GM23338 (cell line): ENCODE measurements around the gene SOHLH1. TPM values are rescaled to one million over a fixed set of nuclear protein-coding genes. Genes with fewer than 3 reads are reported as not detected.
"Not testable (repeated sequence)": the region's sequence is repeated elsewhere in the genome, so short reads cannot be mapped to it uniquely, and the experiment has no call there.

ENCODE experiments used
- ATAC-seq: fragments of 200-7000 bp; cut with Tn5 transposase; 3 replicates; pipeline ENCODE4 v1.9.1; 2020
- DNase-seq: peaks from one replicate; pipeline ENCODE4 v3.0.0-alpha.2; 2015; ENCODE audit warnings: low spot score
- H2AFZ ChIP-seq: fragments of 200-600 bp; sonication (generic); 2 replicates; pipeline ENCODE4 v1.8.0; 2016; ENCODE audit warnings: antibody characterized with exemption, mild to moderate bottlenecking, moderate library complexity
- H3F3A ChIP-seq: fragments of 200-600 bp; sonication (generic); replicated peaks from 2 replicates; pipeline ENCODE4 v1.8.0; 2017; ENCODE audit warnings: antibody characterized with exemption, mixed run types, low read depth
- H3K27ac ChIP-seq: fragments of 200-600 bp; sonication (generic); 2 replicates; pipeline ENCODE4 v1.6.1; 2016; ENCODE audit warnings: low read depth
- H3K27me3 ChIP-seq: fragments of 200-600 bp; sonication (generic); 2 replicates; pipeline ENCODE4 v1.8.0; 2016; ENCODE audit warnings: mild to moderate bottlenecking, mixed run types, moderate library complexity; ENCODE audit not compliant: insufficient read depth
- H3K36me3 ChIP-seq: fragments of 200-600 bp; sonication (generic); 2 replicates; pipeline ENCODE4 v1.8.0; 2016; ENCODE audit warnings: mild to moderate bottlenecking; ENCODE audit not compliant: insufficient read depth
- H3K4me1 ChIP-seq: fragments of 200-600 bp; sonication (generic); 2 replicates; pipeline ENCODE4 v1.8.0; 2016; ENCODE audit warnings: mild to moderate bottlenecking, moderate library complexity; ENCODE audit not compliant: insufficient read depth
- H3K4me2 ChIP-seq: fragments of 200-600 bp; sonication (generic); 2 replicates; pipeline ENCODE4 v1.7.1; 2017; ENCODE audit warnings: mixed run types
- H3K4me3 ChIP-seq: fragments of 200-600 bp; sonication (generic); 2 replicates; pipeline ENCODE4 v1.6.1; 2016; ENCODE audit warnings: mixed run types
- H3K79me2 ChIP-seq: fragments of 200-600 bp; sonication (generic); replicated peaks from 2 replicates; pipeline ENCODE4 v1.8.0; 2017; ENCODE audit warnings: mild to moderate bottlenecking; ENCODE audit not compliant: insufficient read depth
- H3K9me2 ChIP-seq: fragments of 200-600 bp; sonication (generic); 2 replicates; pipeline ENCODE4 v1.8.0; 2017; ENCODE audit not compliant: insufficient read depth
- H4K20me1 ChIP-seq: fragments of 200-600 bp; sonication (generic); replicated peaks from 2 replicates; pipeline ENCODE4 v1.8.0; 2017; ENCODE audit warnings: mild to moderate bottlenecking; ENCODE audit not compliant: insufficient read depth
- H3K27ac Mint-ChIP-seq: 2 replicates; pipeline ENCODE4 v1.8.0; 2020; ENCODE audit warnings: inconsistent platforms, mild to moderate bottlenecking, moderate library complexity, mixed read lengths
- H3K27me3 Mint-ChIP-seq: 3 replicates; pipeline ENCODE4 v1.8.0; 2022; ENCODE audit warnings: low read depth, mild to moderate bottlenecking, moderate library complexity, mixed read lengths, inconsistent platforms; ENCODE audit not compliant: insufficient read depth, poor library complexity
- H3K36me3 Mint-ChIP-seq: 3 replicates; pipeline ENCODE4 v1.8.0; 2021; ENCODE audit warnings: low read depth, mild to moderate bottlenecking, inconsistent platforms, moderate library complexity, mixed read lengths
- H3K4me1 Mint-ChIP-seq: 3 replicates; pipeline ENCODE4 v1.8.0; 2020; ENCODE audit warnings: mild to moderate bottlenecking, inconsistent platforms, mixed read lengths
- H3K4me3 Mint-ChIP-seq: 3 replicates; pipeline ENCODE4 v1.8.0; 2021; ENCODE audit warnings: moderate library complexity, mild to moderate bottlenecking, inconsistent platforms, mixed read lengths
- H3K9me3 Mint-ChIP-seq: 3 replicates; pipeline ENCODE4 v1.8.0; 2020; ENCODE audit warnings: moderate library complexity, mild to moderate bottlenecking, inconsistent platforms, mixed read lengths
- CTCF ChIP-seq, 2 experiments: fragments of 200-600 bp in 1 of 2; sonication (generic) in 1 of 2; conservative IDR thresholded peaks; 2 replicates each; pipeline versions ENCODE4 v1.5.1 to v1.6.1; 2016 to 2017; ENCODE audit warnings: antibody characterized with exemption in 2 of 2, low read depth in 2 of 2, mild to moderate bottlenecking in 2 of 2, moderate library complexity in 1 of 2
- EZH2 ChIP-seq: fragments of 200-600 bp; sonication (generic); IDR thresholded peaks from one replicate; pipeline ENCODE4 v1.8.0; 2017; ENCODE audit warnings: antibody characterized with exemption, mild to moderate bottlenecking, low read depth; ENCODE audit not compliant: unreplicated experiment
- EZH2phosphoT487 ChIP-seq: fragments of 200-600 bp; sonication (generic); IDR thresholded peaks from one replicate; pipeline ENCODE4 v1.8.1; 2018; ENCODE audit warnings: antibody characterized with exemption; ENCODE audit not compliant: unreplicated experiment
- NANOG ChIP-seq: IDR thresholded peaks from 2 replicates; pipeline ENCODE4 v1.6.1; 2016; ENCODE audit warnings: antibody characterized with exemption, borderline replicate concordance
- STAT1 ChIP-seq: IDR thresholded peaks from one replicate; pipeline ENCODE4 v1.6.1; 2016; ENCODE audit warnings: antibody characterized with exemption; ENCODE audit not compliant: unreplicated experiment
- ZNF331 ChIP-seq: fragments of 250-450 bp; sonication (Bioruptor Pico); IDR thresholded peaks from 2 replicates; pipeline ENCODE4 v1.5.0; 2020; ENCODE audit warnings: low read depth, mild to moderate bottlenecking, moderate library complexity
- polyA plus RNA-seq: library from polyadenylated mRNA; unstranded; fragments of >200 nt; fragmentation: Nextera tagmentation; extraction: Ambion mirVana; gene quantifications from 2 replicates; pipeline ENCODE4 v1.2.1, GENCODE V29; 2016
- total RNA-seq: library from RNA; depleted of rRNA; stranded (reverse); fragments of >200 nt; shearing (Covaris generic); gene quantifications from 2 replicates; pipeline ENCODE4 v1.2.3, GENCODE V29; 2014

Gene SOHLH1
- total and polyA plus RNA-seq, 2 experiments from 2014 or later, result 0.21 TPM; not detected in 1

- H2AFZ ChIP-seq, ATAC-seq, H4K20me1 ChIP-seq, H3K4me3 ChIP-seq, H3K27ac Mint-ChIP-seq, H3K36me3 ChIP-seq, H3K27me3 ChIP-seq, DNase-seq, H3K9me2 ChIP-seq, H3K4me1 ChIP-seq, H3K79me2 ChIP-seq, H3K36me3 Mint-ChIP-seq, H3F3A ChIP-seq, H3K4me2 ChIP-seq, H3K4me3 Mint-ChIP-seq, H3K27me3 Mint-ChIP-seq, H3K27ac ChIP-seq, H3K4me1 Mint-ChIP-seq: not testable (repeated sequence)
- peaks cover 11% of the 10 kb centered on the region for H3K9me3 Mint-ChIP-seq
These were observed 26.5 kb downstream of the SOHLH1 start for GRCh38 chr9:135672786-135673185.

- H3F3A ChIP-seq, result no peaks in the 10 kb centered on the region
- peaks cover 2% of the 10 kb centered on the region for H3K27me3 Mint-ChIP-seq
- DNase-seq, result peak; percentile 81
These were observed 27.7 kb downstream of the SOHLH1 start for GRCh38 chr9:135671591-135672041.

More at GRCh38 chr9:135671591-135672041, 27.7 kb downstream of the SOHLH1 start:
- Mint-ChIP-seq H3K4me3 (no peak overlapping the region), H3K9me3 (peaks cover 11% of the 10 kb centered on the region), H3K36me3 (peaks cover 8% of the 10 kb centered on the region), H3K4me1 (no peaks in the 10 kb centered on the region; the same call in 2 of the 3 replicates), H3K27ac (no peak overlapping the region)
- TF ChIP-seq EZH2 (no peak), CTCF (conservative IDR thresholded peaks at IDR 0.05; ENCODE audit: low read depth in 2 of 2) (peak; percentile 40 to 71; a peak in 3 of 4 replicates), NANOG (no peak), STAT1 (no peak), EZH2phosphoT487 (no peak), ZNF331 (no peak)
- ATAC-seq, result peak; percentile 97
- H3K36me3 ChIP-seq, result no peaks in the 10 kb centered on the region
- no peak overlapping the region for H3K4me2 ChIP-seq
- H3K9me2 ChIP-seq, result no peaks in the 10 kb centered on the region; the same call in 1 of the 2 replicates
- no peaks in the 10 kb centered on the region for H3K27me3 ChIP-seq
- no peak overlapping the region for H3K27ac ChIP-seq
- H4K20me1 ChIP-seq, result no peaks in the 10 kb centered on the region
- H3K4me1 ChIP-seq, result no peaks in the 10 kb centered on the region
- no peak overlapping the region for H3K4me3 ChIP-seq
- no peaks in the 10 kb centered on the region for H3K79me2 ChIP-seq
- H2AFZ ChIP-seq, result peak overlapping the region; percentile 69; the same call in 1 of the 2 replicates
